Tibial artery (tissue), 4 donors: ENCODE measurements around the gene CHRNB1.

Experiments
- DNase-seq, 2 donors: peaks; one replicate each; pipeline ENCODE4 v3.0.0-alpha.2; 2019
- H3K27ac ChIP-seq, 2 donors: fragments of 200-600 bp; sonication (generic) in 1 of 2; 1 replicate in 1 of 2; 2 replicates in 1 of 2; pipeline ENCODE4 v1.5.1; 2018 to 2019; ENCODE audit warnings: mild to moderate bottlenecking in 1 of 2
- H3K27me3 ChIP-seq, 2 donors: fragments of 200-600 bp; sonication (generic) in 1 of 2; one replicate each; pipeline versions ENCODE4 v1.5.1 to v1.6.0; 2016 to 2019
- H3K36me3 ChIP-seq, 3 donors: fragments of 200-600 bp; sonication (generic) in 2 of 3; one replicate each; pipeline ENCODE4 v1.5.1; 2016 to 2019; ENCODE audit warnings: mild to moderate bottlenecking in 2 of 3
- H3K4me1 ChIP-seq, 4 donors: fragments of 200-600 bp; sonication (generic) in 2 of 4; 1 replicate in 3 of 4; 2 replicates in 1 of 4; pipeline ENCODE4 v1.5.1; 2016 to 2019
- H3K4me3 ChIP-seq, 2 donors: fragments of 200-600 bp; sonication (generic) in 1 of 2; 1 replicate in 1 of 2; 2 replicates in 1 of 2; pipeline ENCODE4 v1.5.1; 2018 to 2019; ENCODE audit warnings: mild to moderate bottlenecking in 2 of 2
- H3K9me3 ChIP-seq, 3 donors: fragments of 200-600 bp; sonication (generic) in 1 of 3; one replicate each; pipeline ENCODE4 v1.5.1; 2016 to 2019
- intact Hi-C: fragments of 100-400 bp; cut with DNase I; formaldehyde crosslinking; loops from one replicate; pipeline ENCODE4 v1.15.0; 2023; ENCODE audit warnings: low total_unique reads
- TF ChIP-seq, protein P1 (sequence below), 2 experiments: fragments of 200-600 bp in 1 of 2; fragments of 450-650 bp in 1 of 2; IDR thresholded peaks; one replicate each; pipeline ENCODE4 v1.5.1; 2017 to 2019; ENCODE audit warnings: antibody characterized with exemption in 2 of 2, mild to moderate bottlenecking in 1 of 2, moderate library complexity in 1 of 2

Gene CHRNB1, protein sequence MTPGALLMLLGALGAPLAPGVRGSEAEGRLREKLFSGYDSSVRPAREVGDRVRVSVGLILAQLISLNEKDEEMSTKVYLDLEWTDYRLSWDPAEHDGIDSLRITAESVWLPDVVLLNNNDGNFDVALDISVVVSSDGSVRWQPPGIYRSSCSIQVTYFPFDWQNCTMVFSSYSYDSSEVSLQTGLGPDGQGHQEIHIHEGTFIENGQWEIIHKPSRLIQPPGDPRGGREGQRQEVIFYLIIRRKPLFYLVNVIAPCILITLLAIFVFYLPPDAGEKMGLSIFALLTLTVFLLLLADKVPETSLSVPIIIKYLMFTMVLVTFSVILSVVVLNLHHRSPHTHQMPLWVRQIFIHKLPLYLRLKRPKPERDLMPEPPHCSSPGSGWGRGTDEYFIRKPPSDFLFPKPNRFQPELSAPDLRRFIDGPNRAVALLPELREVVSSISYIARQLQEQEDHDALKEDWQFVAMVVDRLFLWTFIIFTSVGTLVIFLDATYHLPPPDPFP

DNA sequence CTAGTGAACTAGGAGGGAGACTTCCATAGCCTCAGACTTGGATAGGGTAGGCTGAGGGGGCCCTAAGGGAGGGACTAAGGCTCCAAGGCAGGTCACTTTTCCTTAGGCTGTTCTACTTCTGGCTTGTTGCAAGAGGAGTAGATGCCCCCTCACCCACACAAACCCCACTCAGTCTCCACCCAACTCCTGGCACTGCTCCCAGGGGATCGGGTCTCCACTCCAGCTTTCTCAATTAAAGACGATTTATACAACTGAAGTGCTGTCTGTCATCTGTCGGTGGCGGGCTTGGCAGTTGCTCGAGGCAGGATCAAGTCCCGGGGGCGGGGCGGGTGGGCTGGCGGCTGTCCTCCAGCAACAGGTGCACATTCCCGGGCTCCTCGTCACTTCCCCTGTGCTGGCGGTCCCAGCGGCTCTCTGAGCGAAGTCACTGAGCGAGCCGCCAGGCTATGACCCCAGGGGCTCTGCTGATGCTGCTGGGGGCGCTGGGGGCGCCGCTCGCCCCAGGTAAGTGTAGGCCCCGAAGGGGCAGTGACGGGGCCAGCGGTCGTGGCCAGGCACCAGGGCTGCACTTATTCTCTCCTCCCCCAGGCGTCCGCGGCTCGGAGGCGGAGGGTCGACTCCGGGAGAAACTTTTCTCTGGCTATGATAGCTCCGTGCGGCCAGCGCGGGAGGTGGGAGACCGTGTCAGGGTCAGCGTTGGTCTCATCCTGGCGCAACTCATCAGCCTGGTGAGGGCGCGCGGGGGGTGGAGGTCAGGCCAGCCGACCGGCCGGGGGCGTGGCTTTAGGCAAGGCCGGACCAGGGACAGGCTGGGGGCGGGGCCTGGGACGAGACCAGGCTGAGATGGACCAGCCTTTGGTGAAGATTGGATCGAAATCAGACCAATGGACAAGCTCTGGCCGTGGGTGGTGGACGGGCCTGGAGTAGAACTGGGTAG lies at the start of gene CHRNB1:
TSS of gene CHRNB1 (plus strand) at position 380 of the 937 bp plus-strand sequence. CDS start at position 447, 67 bp downstream.
- TF ChIP-seq, protein P1, sequence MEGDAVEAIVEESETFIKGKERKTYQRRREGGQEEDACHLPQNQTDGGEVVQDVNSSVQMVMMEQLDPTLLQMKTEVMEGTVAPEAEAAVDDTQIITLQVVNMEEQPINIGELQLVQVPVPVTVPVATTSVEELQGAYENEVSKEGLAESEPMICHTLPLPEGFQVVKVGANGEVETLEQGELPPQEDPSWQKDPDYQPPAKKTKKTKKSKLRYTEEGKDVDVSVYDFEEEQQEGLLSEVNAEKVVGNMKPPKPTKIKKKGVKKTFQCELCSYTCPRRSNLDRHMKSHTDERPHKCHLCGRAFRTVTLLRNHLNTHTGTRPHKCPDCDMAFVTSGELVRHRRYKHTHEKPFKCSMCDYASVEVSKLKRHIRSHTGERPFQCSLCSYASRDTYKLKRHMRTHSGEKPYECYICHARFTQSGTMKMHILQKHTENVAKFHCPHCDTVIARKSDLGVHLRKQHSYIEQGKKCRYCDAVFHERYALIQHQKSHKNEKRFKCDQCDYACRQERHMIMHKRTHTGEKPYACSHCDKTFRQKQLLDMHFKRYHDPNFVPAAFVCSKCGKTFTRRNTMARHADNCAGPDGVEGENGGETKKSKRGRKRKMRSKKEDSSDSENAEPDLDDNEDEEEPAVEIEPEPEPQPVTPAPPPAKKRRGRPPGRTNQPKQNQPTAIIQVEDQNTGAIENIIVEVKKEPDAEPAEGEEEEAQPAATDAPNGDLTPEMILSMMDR (IDR thresholded peaks at IDR 0.05) = peak in 1 of 2 experiments; percentile 6
- peaks cover 3 to 50% of the 10 kb centered on the region in 2 donors for H3K27me3 ChIP-seq
- H3K4me1 ChIP-seq = peaks cover 5 to 38% (median 28%) of the 10 kb centered on the region in 4 donors
- H3K9me3 ChIP-seq = no peaks in the 10 kb centered on the region
- peak within 1 kb of the TSS; percentile 35 to 45 for H3K4me3 ChIP-seq
- peak; percentile 64 to 75 for DNase-seq
- intact Hi-C loops = no loop called here
- H3K27ac ChIP-seq = peak within 1 kb of the TSS in 1 of 2 donors; percentile 21
- no peaks in the 10 kb centered on the region for H3K36me3 ChIP-seq

GRCh38 chr17:7396147-7396546 lies 48.7 kb upstream of the CHRNB1 start:
- TF ChIP-seq, protein P1 (IDR thresholded peaks at IDR 0.05) = no peak
- H3K4me3 ChIP-seq = no peak overlapping the region
- peaks cover 0 to 6% (median 0%) of the 10 kb centered on the region in 3 donors for H3K36me3 ChIP-seq
- H3K9me3 ChIP-seq = no peaks in the 10 kb centered on the region
- no peak overlapping the region for H3K27ac ChIP-seq
- H3K27me3 ChIP-seq = no peaks in the 10 kb centered on the region
- no peak for DNase-seq
- peaks cover 0 to 24% (median 16%) of the 10 kb centered on the region in 4 donors for H3K4me1 ChIP-seq
- intact Hi-C loops = no loop called here

DNA sequence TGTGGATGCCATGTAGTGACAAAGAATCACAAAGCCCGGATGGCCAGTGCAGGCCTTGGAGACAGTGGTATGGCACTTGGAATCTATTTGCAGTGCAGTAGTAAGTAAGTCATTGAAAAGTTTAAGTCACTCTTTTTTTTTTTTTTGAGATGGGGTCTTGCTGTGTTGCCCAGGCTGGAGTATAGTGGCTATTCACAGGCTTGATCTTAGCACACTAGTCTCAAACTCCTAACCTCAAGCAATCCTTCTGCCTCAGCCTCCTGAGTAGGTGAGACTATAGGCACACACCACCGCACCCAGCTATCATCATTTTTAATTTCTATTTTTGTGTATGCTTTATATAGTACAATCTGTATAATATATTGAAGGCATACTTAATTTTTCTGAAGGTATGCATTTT lies 46.2 kb upstream of the CHRNB1 start:
- Histone ChIP-seq H3K9me3 (no peaks in the 10 kb centered on the region), H3K36me3 (no peaks in the 10 kb centered on the region), H3K4me1 (peaks cover 0 to 28% (median 25%) of the 10 kb centered on the region in 4 donors), H3K27ac (no peak overlapping the region), H3K27me3 (no peaks in the 10 kb centered on the region), H3K4me3 (no peak overlapping the region)
- TF ChIP-seq, protein P1 (IDR thresholded peaks at IDR 0.05) = no peak
- DNase-seq = no peak
- intact Hi-C loops = no loop called here

GRCh38 chr17:7403043-7403726 lies 41.7 kb upstream of the CHRNB1 start:
- Histone ChIP-seq H3K4me3 (peak overlapping the region; percentile 61 to 74), H3K4me1 (peaks cover 0 to 33% (median 24%) of the 10 kb centered on the region in 4 donors), H3K27ac (peak overlapping the region; percentile 90), H3K9me3 (no peaks in the 10 kb centered on the region), H3K27me3 (no peaks in the 10 kb centered on the region), H3K36me3 (peaks cover 0 to 1% (median 0%) of the 10 kb centered on the region in 3 donors)
- intact Hi-C loops = no loop called here
- TF ChIP-seq, protein P1 (IDR thresholded peaks at IDR 0.05) = no peak
- peak in 1 of 2 donors; percentile 63 for DNase-seq

DNA sequence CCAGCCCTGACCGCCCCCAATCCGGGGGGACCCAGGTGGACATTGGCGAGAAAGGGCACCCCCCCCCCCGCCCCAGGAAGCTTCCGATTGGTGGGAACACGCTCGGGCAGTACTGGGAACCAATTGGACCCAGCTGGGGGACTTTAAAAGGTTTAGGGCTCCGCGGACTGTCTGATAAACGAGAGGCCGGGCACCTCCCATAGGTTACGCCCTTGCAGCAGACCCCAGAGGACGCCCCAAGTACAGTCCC lies 41.2 kb upstream of the CHRNB1 start:
- DNase-seq = no peak
- H3K36me3 ChIP-seq = peaks cover 0 to 6% (median 0%) of the 10 kb centered on the region in 3 donors
- peaks cover 0 to 33% (median 24%) of the 10 kb centered on the region in 4 donors for H3K4me1 ChIP-seq
- intact Hi-C loops = no loop called here
- peak overlapping the region; percentile 90 for H3K27ac ChIP-seq
- peak overlapping the region; percentile 61 to 74 for H3K4me3 ChIP-seq
- H3K27me3 ChIP-seq = no peaks in the 10 kb centered on the region
- H3K9me3 ChIP-seq = no peaks in the 10 kb centered on the region
- TF ChIP-seq, protein P1 (IDR thresholded peaks at IDR 0.05) = no peak
